ENCODE measurements around the gene STPG4. TPM values are rescaled to one million over a fixed set of nuclear protein-coding genes. Genes with fewer than 3 reads are reported as not detected.

The STPG4 gene
- total RNA-seq, 2 donors from 2014 or later: 0.15 to 0.42 TPM

- Histone ChIP-seq H3K9ac (ENCODE audit: extremely low read depth, low read length, poor library complexity, severe bottlenecking) (no peak overlapping the region), H3K4me1 (ENCODE audit: control insufficient read depth, insufficient read depth, low read length) (peaks cover 8% of the 10 kb centered on the region), H3K27ac (ENCODE audit: low read depth, low read length) (peak overlapping the region; percentile 21), H3K27me3 (ENCODE audit: control insufficient read depth, insufficient read depth, low read length, poor library complexity, severe bottlenecking) (no peaks in the 10 kb centered on the region), H3K36me3 (ENCODE audit: control insufficient read depth, insufficient read depth, low read length) (peaks cover 4% of the 10 kb centered on the region), H3K9me3 (ENCODE audit: control insufficient read depth, low read length) (no peaks in the 10 kb centered on the region), H3K4me3 (ENCODE audit: low read length) (no peak overlapping the region)
- H3K4me3 Mint-ChIP-seq: no peak overlapping the region
- H3K36me3 Mint-ChIP-seq (ENCODE audit: low read depth): no peaks in the 10 kb centered on the region
- no peaks in the 10 kb centered on the region for H3K9me3 Mint-ChIP-seq
- H3K4me1 Mint-ChIP-seq: peaks cover 13% of the 10 kb centered on the region
- TF ChIP-seq, protein P1, sequence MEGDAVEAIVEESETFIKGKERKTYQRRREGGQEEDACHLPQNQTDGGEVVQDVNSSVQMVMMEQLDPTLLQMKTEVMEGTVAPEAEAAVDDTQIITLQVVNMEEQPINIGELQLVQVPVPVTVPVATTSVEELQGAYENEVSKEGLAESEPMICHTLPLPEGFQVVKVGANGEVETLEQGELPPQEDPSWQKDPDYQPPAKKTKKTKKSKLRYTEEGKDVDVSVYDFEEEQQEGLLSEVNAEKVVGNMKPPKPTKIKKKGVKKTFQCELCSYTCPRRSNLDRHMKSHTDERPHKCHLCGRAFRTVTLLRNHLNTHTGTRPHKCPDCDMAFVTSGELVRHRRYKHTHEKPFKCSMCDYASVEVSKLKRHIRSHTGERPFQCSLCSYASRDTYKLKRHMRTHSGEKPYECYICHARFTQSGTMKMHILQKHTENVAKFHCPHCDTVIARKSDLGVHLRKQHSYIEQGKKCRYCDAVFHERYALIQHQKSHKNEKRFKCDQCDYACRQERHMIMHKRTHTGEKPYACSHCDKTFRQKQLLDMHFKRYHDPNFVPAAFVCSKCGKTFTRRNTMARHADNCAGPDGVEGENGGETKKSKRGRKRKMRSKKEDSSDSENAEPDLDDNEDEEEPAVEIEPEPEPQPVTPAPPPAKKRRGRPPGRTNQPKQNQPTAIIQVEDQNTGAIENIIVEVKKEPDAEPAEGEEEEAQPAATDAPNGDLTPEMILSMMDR (conservative IDR thresholded peaks at IDR 0.05): no peak
- no peak overlapping the region for H3K27ac Mint-ChIP-seq
- WGBS, 2 experiments (ENCODE audit: insufficient coverage in 1 of 2, insufficient read length in 1 of 2): 62 to 65% methylated on average over 3 to 6 of the region's 6 CpGs
- peak; percentile 94 for DNase-seq
- H3K27me3 Mint-ChIP-seq (ENCODE audit: insufficient read depth): no peaks in the 10 kb centered on the region
Observed at GRCh38 chr2:47069628-47070154, 85.4 kb downstream of the STPG4 start.

DNA sequence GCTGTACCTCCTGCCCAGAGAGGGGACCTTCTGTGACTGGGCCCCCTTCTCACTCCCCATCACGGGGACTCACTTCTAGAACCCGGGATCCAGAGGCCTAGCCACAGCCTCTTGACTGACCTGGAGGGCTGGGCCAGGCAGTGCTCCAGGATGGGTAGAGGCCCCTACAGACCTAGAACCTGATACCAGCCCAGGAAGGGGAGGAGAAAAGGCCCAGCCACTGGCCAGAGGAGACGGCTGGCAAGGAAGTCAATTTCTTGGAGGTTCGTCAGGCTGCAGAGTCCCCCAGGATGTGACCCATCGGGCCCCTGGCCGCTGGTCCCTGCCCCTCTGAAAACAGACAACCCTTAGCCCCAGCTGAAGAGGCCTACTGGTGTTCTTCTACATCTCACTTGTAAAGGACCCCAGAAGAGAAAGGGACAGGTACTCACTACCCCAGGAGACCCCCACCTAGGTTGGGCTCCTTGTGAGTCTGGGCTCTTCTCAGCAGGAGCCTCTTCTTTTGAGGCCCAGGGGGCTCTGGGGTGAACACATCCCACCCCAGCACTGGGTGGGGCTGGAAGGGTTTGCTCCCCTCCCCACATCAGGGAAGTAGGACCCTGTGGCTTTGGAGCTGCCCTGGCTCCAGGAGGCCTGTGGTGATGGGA lies 86.0 kb downstream of the STPG4 start:
- peaks cover 4% of the 10 kb centered on the region for H3K36me3 ChIP-seq (ENCODE audit: control insufficient read depth, insufficient read depth, low read length)
- H3K27me3 Mint-ChIP-seq (ENCODE audit: insufficient read depth): no peaks in the 10 kb centered on the region
- WGBS, 2 experiments (ENCODE audit: insufficient coverage in 1 of 2, insufficient read length in 1 of 2): 92 to 94% methylated on average over 3 to 6 of the region's 6 CpGs
- H3K27ac ChIP-seq (ENCODE audit: low read depth, low read length): no peak overlapping the region
- no peak overlapping the region for H3K27ac Mint-ChIP-seq
- H3K27me3 ChIP-seq (ENCODE audit: control insufficient read depth, insufficient read depth, low read length, poor library complexity, severe bottlenecking): no peaks in the 10 kb centered on the region
- H3K9me3 Mint-ChIP-seq: no peaks in the 10 kb centered on the region
- peaks cover 15% of the 10 kb centered on the region for H3K4me1 Mint-ChIP-seq
- no peak for DNase-seq
- H3K4me3 ChIP-seq (ENCODE audit: low read length): no peak overlapping the region
- TF ChIP-seq, protein P1 (conservative IDR thresholded peaks at IDR 0.05): no peak
- H3K36me3 Mint-ChIP-seq (ENCODE audit: low read depth): no peaks in the 10 kb centered on the region
- no peak overlapping the region for H3K4me3 Mint-ChIP-seq
- H3K9ac ChIP-seq (ENCODE audit: extremely low read depth, low read length, poor library complexity, severe bottlenecking): no peak overlapping the region
- peaks cover 8% of the 10 kb centered on the region for H3K4me1 ChIP-seq (ENCODE audit: control insufficient read depth, insufficient read depth, low read length)
- H3K9me3 ChIP-seq (ENCODE audit: control insufficient read depth, low read length): no peaks in the 10 kb centered on the region

DNA sequence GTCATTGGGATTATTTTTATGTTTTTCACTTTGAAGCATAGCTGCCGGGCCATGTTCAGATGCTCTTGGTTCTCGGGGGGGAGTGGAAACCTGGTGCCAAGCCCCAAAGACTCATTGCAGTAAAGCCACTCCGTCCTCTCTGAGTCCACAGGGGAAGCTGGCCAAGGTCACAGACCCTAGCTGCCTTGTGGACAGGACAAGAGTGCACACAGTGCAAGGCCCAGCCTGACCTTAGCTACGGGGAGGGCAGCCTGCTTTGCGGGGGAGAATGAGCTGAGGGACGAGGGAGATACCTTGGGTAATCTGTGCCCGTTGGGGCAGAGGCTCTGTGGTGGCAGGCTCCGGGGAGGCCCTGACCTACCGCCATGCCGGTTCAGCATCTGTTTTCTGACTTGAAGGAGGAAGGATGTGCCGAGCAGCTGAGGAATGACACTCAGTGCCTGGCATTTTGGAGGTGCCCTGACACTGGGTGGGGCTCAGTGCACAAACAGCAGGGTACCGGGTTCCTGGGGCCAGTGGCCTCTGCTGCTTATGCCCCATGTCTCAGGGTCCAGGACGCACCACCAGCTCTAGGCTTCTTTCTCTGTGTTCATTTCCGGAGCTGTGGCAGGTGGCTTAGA lies 87.2 kb downstream of the STPG4 start:
- 88 to 98% methylated on average over 8 to 14 of the region's 14 CpGs for WGBS, 2 experiments (ENCODE audit: insufficient coverage in 1 of 2, insufficient read length in 1 of 2)
- DNase-seq: no peak
- no peaks in the 10 kb centered on the region for H3K9me3 Mint-ChIP-seq
- Histone ChIP-seq H3K27ac (ENCODE audit: low read depth, low read length) (no peak overlapping the region), H3K9me3 (ENCODE audit: control insufficient read depth, low read length) (no peaks in the 10 kb centered on the region), H3K27me3 (ENCODE audit: control insufficient read depth, insufficient read depth, low read length, poor library complexity, severe bottlenecking) (no peaks in the 10 kb centered on the region), H3K4me3 (ENCODE audit: low read length) (no peak overlapping the region), H3K4me1 (ENCODE audit: control insufficient read depth, insufficient read depth, low read length) (peaks cover 12% of the 10 kb centered on the region), H3K36me3 (ENCODE audit: control insufficient read depth, insufficient read depth, low read length) (peaks cover 4% of the 10 kb centered on the region), H3K9ac (ENCODE audit: extremely low read depth, low read length, poor library complexity, severe bottlenecking) (no peak overlapping the region)
- no peak overlapping the region for H3K27ac Mint-ChIP-seq
- no peaks in the 10 kb centered on the region for H3K27me3 Mint-ChIP-seq (ENCODE audit: insufficient read depth)
- TF ChIP-seq, protein P1 (conservative IDR thresholded peaks at IDR 0.05): no peak
- H3K36me3 Mint-ChIP-seq (ENCODE audit: low read depth): no peaks in the 10 kb centered on the region
- no peak overlapping the region for H3K4me3 Mint-ChIP-seq
- peaks cover 23% of the 10 kb centered on the region for H3K4me1 Mint-ChIP-seq
